Astrocyte (in vitro differentiated cells and primary cell): ENCODE results near the gene PREX1. TPM values are rescaled to one million over a fixed set of nuclear protein-coding genes. Genes with fewer than 3 reads are reported as not detected.

Source experiments
- DNase-seq: peaks from one replicate; pipeline ENCODE4 v3.0.0-alpha.2; 2010; ENCODE audit warnings: low read depth
- FAIRE-seq: peaks from 2 replicates; lab custom pipeline; 2011; peaks lifted over from hg19 to GRCh38; lab: Jason Lieb, UNC
- H2AFZ ChIP-seq: 2 replicates; pipeline ENCODE4 v1.6.0; 2012; ENCODE audit warnings: low read depth, low read length, inconsistent platforms
- H3K27ac ChIP-seq: 2 replicates; pipeline ENCODE4 v1.5.1; 2011; ENCODE audit warnings: low read depth, low read length, inconsistent platforms
- H3K27me3 ChIP-seq: 2 replicates; pipeline ENCODE4 v1.6.0; 2011; ENCODE audit warnings: low read length, inconsistent platforms; ENCODE audit not compliant: insufficient read depth
- H3K36me3 ChIP-seq: 2 replicates; pipeline ENCODE4 v1.5.1; 2011; ENCODE audit warnings: low read length, inconsistent platforms; ENCODE audit not compliant: insufficient read depth
- H3K4me1 ChIP-seq: 2 replicates; pipeline ENCODE4 v1.5.1; 2011; ENCODE audit warnings: low read length, inconsistent platforms; ENCODE audit not compliant: insufficient read depth
- H3K4me2 ChIP-seq: 2 replicates; pipeline ENCODE4 v1.6.0; 2012; ENCODE audit warnings: low read length, inconsistent platforms
- H3K4me3 ChIP-seq: 2 replicates; pipeline ENCODE4 v1.5.1; 2011; ENCODE audit warnings: low read depth, mild to moderate bottlenecking, low read length, inconsistent platforms; ENCODE audit not compliant: insufficient read depth
- H3K79me2 ChIP-seq: 2 replicates; pipeline ENCODE4 v1.6.0; 2012; ENCODE audit warnings: mild to moderate bottlenecking, low read length, inconsistent platforms; ENCODE audit not compliant: insufficient read depth
- H3K9ac ChIP-seq: 2 replicates; pipeline ENCODE4 v1.6.0; 2012; ENCODE audit warnings: mild to moderate bottlenecking, low read length, inconsistent platforms
- H3K9me3 ChIP-seq: 2 replicates; pipeline ENCODE4 v1.5.1; 2012; ENCODE audit warnings: low read depth, mild to moderate bottlenecking, low read length, inconsistent platforms; ENCODE audit not compliant: insufficient read depth
- H4K20me1 ChIP-seq: 2 replicates; pipeline ENCODE4 v1.6.0; 2012; ENCODE audit warnings: low read length, inconsistent platforms; ENCODE audit not compliant: insufficient read depth
- H3K27ac Mint-ChIP-seq: one replicate; pipeline ENCODE4 v1.8.0; 2021; ENCODE audit warnings: mild to moderate bottlenecking, mixed read lengths; ENCODE audit not compliant: unreplicated experiment
- H3K27me3 Mint-ChIP-seq: one replicate; pipeline ENCODE4 v1.8.0; 2021; ENCODE audit warnings: low read depth, mixed read lengths; ENCODE audit not compliant: unreplicated experiment
- H3K36me3 Mint-ChIP-seq: one replicate; pipeline ENCODE4 v1.8.0; 2021; ENCODE audit warnings: low read depth, mixed read lengths; ENCODE audit not compliant: unreplicated experiment
- H3K4me1 Mint-ChIP-seq: one replicate; pipeline ENCODE4 v1.8.0; 2021; ENCODE audit warnings: low read depth, mixed read lengths; ENCODE audit not compliant: unreplicated experiment
- H3K4me3 Mint-ChIP-seq: one replicate; pipeline ENCODE4 v1.8.0; 2021; ENCODE audit warnings: mild to moderate bottlenecking, moderate library complexity, mixed read lengths; ENCODE audit not compliant: unreplicated experiment
- H3K9me3 Mint-ChIP-seq: one replicate; pipeline ENCODE4 v1.8.0; 2021; ENCODE audit warnings: mild to moderate bottlenecking, mixed read lengths; ENCODE audit not compliant: unreplicated experiment
- CTCF ChIP-seq: IDR thresholded peaks from 2 replicates; pipeline ENCODE4 v1.5.1; 2011; ENCODE audit warnings: low read depth, mild to moderate bottlenecking, inconsistent platforms, low read length, moderate library complexity; ENCODE audit not compliant: insufficient read depth
- EZH2 ChIP-seq: IDR thresholded peaks from 2 replicates; pipeline ENCODE4 v1.6.1; 2012; ENCODE audit warnings: mild to moderate bottlenecking, low read length, inconsistent platforms; ENCODE audit not compliant: insufficient read depth
- total RNA-seq: library from RNA; stranded (reverse); gene quantifications from 2 replicates; pipeline ENCODE4 v1.2.1, GENCODE V29; 2021

The PREX1 gene
- total RNA-seq, 1 donor from 2014 or later = 3.5 TPM

GRCh38 chr20:48855046-48855445, 27.2 kb upstream of the PREX1 start:
- TF ChIP-seq CTCF (no peak), EZH2 (no peak)
- no peaks in the 10 kb centered on the region for H3K9me3 Mint-ChIP-seq
- no peak for DNase-seq
- no peaks in the 10 kb centered on the region for H3K79me2 ChIP-seq
- no peak overlapping the region for H3K4me3 Mint-ChIP-seq
- H3K9me3 ChIP-seq = no peaks in the 10 kb centered on the region
- H3K4me2 ChIP-seq = no peak overlapping the region
- H3K4me3 ChIP-seq = no peak overlapping the region
- H3K27ac ChIP-seq = no peak overlapping the region
- no peaks in the 10 kb centered on the region for H3K36me3 Mint-ChIP-seq
- no peak overlapping the region for H3K9ac ChIP-seq
- no peaks in the 10 kb centered on the region for H3K36me3 ChIP-seq
- H3K4me1 Mint-ChIP-seq = peaks cover 11% of the 10 kb centered on the region
- peaks cover 8% of the 10 kb centered on the region for H3K4me1 ChIP-seq
- H2AFZ ChIP-seq = no peak overlapping the region
- H4K20me1 ChIP-seq = peaks cover 4% of the 10 kb centered on the region
- no peak overlapping the region for H3K27ac Mint-ChIP-seq
- H3K27me3 Mint-ChIP-seq = peaks cover 15% of the 10 kb centered on the region
- no peak for FAIRE-seq
- peaks cover 2% of the 10 kb centered on the region for H3K27me3 ChIP-seq

DNA sequence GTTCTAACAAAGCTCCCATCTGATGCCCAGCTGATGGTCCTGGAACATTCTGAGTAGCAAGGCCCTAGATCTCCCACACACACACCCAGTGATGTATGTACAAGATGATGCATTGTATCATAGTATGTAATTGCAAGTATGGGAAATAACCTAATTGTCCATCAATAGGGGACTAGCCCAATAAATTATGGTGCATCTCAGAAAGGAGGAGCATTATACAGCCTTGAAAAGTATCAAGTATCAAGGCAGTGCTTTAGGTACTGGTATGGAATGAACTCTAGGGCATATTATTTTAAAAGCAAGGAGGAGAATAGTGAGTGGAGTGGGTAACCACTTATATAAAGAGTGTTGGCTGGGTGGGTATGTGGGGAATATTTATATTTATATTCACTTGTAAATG, 24.8 kb upstream of the PREX1 start:
- DNase-seq (no peak), FAIRE-seq (no peak)
- Histone ChIP-seq H3K4me3 (no peak overlapping the region), H3K4me2 (no peak overlapping the region), H3K36me3 (no peaks in the 10 kb centered on the region), H2AFZ (no peak overlapping the region), H3K27ac (no peak overlapping the region), H3K9ac (no peak overlapping the region), H3K79me2 (no peaks in the 10 kb centered on the region), H3K9me3 (no peaks in the 10 kb centered on the region), H4K20me1 (peaks cover 4% of the 10 kb centered on the region), H3K27me3 (peaks cover 3% of the 10 kb centered on the region), H3K4me1 (peaks cover 8% of the 10 kb centered on the region)
- H3K27me3 Mint-ChIP-seq = peaks cover 9% of the 10 kb centered on the region
- no peak overlapping the region for H3K27ac Mint-ChIP-seq
- H3K36me3 Mint-ChIP-seq = no peaks in the 10 kb centered on the region
- no peak for TF ChIP-seq CTCF
- H3K9me3 Mint-ChIP-seq = no peaks in the 10 kb centered on the region
- peaks cover 8% of the 10 kb centered on the region for H3K4me1 Mint-ChIP-seq
- no peak overlapping the region for H3K4me3 Mint-ChIP-seq

DNA sequence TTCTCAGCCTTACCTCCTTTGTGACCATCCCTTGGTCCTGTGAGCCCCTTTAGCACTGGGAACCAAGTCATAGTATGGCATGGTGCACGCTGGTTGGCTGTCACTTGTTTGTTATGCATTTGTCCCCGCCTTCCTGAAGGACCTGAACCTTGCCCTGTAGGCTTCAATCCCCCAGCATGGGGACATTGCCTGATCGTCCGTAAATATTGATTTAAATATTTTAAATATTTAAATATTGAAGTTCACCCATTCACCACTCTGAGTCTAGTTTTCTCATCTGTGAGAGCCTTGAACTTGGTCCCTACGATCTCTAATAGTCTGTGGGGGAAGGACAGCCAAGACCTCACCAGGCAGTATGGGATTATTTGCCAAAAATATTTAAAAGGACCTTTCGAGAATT, 23.8 kb upstream of the PREX1 start:
- DNase-seq (no peak), FAIRE-seq (no peak)
- no peaks in the 10 kb centered on the region for H3K36me3 ChIP-seq
- H3K27ac ChIP-seq = no peak overlapping the region
- TF ChIP-seq EZH2 = no peak
- no peak for TF ChIP-seq CTCF
- Mint-ChIP-seq H3K36me3 (no peaks in the 10 kb centered on the region), H3K27me3 (peaks cover 9% of the 10 kb centered on the region), H3K4me3 (no peak overlapping the region), H3K9me3 (no peaks in the 10 kb centered on the region), H3K27ac (no peak overlapping the region), H3K4me1 (peaks cover 8% of the 10 kb centered on the region)
- H2AFZ ChIP-seq = no peak overlapping the region
- peaks cover 4% of the 10 kb centered on the region for H4K20me1 ChIP-seq
- no peaks in the 10 kb centered on the region for H3K79me2 ChIP-seq
- H3K4me3 ChIP-seq = no peak overlapping the region
- no peak overlapping the region for H3K4me2 ChIP-seq
- H3K9me3 ChIP-seq = no peaks in the 10 kb centered on the region
- peaks cover 8% of the 10 kb centered on the region for H3K4me1 ChIP-seq
- H3K9ac ChIP-seq = no peak overlapping the region
- peaks cover 3% of the 10 kb centered on the region for H3K27me3 ChIP-seq
